GM23338 (cell line): Measurements from ENCODE around the gene SCFD2. TPM values are rescaled to one million over a fixed set of nuclear protein-coding genes. Genes with fewer than 3 reads are reported as not detected.

Experiments
- ATAC-seq: fragments of 200-7000 bp; cut with Tn5 transposase; 3 replicates; pipeline ENCODE4 v1.9.1; 2020
- DNase-seq: peaks from one replicate; pipeline ENCODE4 v3.0.0-alpha.2; 2015; ENCODE audit warnings: low spot score
- H2AFZ ChIP-seq: fragments of 200-600 bp; sonication (generic); 2 replicates; pipeline ENCODE4 v1.8.0; 2016; ENCODE audit warnings: antibody characterized with exemption, mild to moderate bottlenecking, moderate library complexity
- H3F3A ChIP-seq: fragments of 200-600 bp; sonication (generic); replicated peaks from 2 replicates; pipeline ENCODE4 v1.8.0; 2017; ENCODE audit warnings: antibody characterized with exemption, mixed run types, low read depth
- H3K27ac ChIP-seq: fragments of 200-600 bp; sonication (generic); 2 replicates; pipeline ENCODE4 v1.6.1; 2016; ENCODE audit warnings: low read depth
- H3K27me3 ChIP-seq: fragments of 200-600 bp; sonication (generic); 2 replicates; pipeline ENCODE4 v1.8.0; 2016; ENCODE audit warnings: mild to moderate bottlenecking, mixed run types, moderate library complexity; ENCODE audit not compliant: insufficient read depth
- H3K36me3 ChIP-seq: fragments of 200-600 bp; sonication (generic); 2 replicates; pipeline ENCODE4 v1.8.0; 2016; ENCODE audit warnings: mild to moderate bottlenecking; ENCODE audit not compliant: insufficient read depth
- H3K4me1 ChIP-seq: fragments of 200-600 bp; sonication (generic); 2 replicates; pipeline ENCODE4 v1.8.0; 2016; ENCODE audit warnings: mild to moderate bottlenecking, moderate library complexity; ENCODE audit not compliant: insufficient read depth
- H3K4me2 ChIP-seq: fragments of 200-600 bp; sonication (generic); 2 replicates; pipeline ENCODE4 v1.7.1; 2017; ENCODE audit warnings: mixed run types
- H3K4me3 ChIP-seq: fragments of 200-600 bp; sonication (generic); 2 replicates; pipeline ENCODE4 v1.6.1; 2016; ENCODE audit warnings: mixed run types
- H3K79me2 ChIP-seq: fragments of 200-600 bp; sonication (generic); replicated peaks from 2 replicates; pipeline ENCODE4 v1.8.0; 2017; ENCODE audit warnings: mild to moderate bottlenecking; ENCODE audit not compliant: insufficient read depth
- H3K9me2 ChIP-seq: fragments of 200-600 bp; sonication (generic); 2 replicates; pipeline ENCODE4 v1.8.0; 2017; ENCODE audit not compliant: insufficient read depth
- H4K20me1 ChIP-seq: fragments of 200-600 bp; sonication (generic); replicated peaks from 2 replicates; pipeline ENCODE4 v1.8.0; 2017; ENCODE audit warnings: mild to moderate bottlenecking; ENCODE audit not compliant: insufficient read depth
- H3K27ac Mint-ChIP-seq: 2 replicates; pipeline ENCODE4 v1.8.0; 2020; ENCODE audit warnings: inconsistent platforms, mild to moderate bottlenecking, moderate library complexity, mixed read lengths
- H3K27me3 Mint-ChIP-seq: 3 replicates; pipeline ENCODE4 v1.8.0; 2022; ENCODE audit warnings: low read depth, mild to moderate bottlenecking, moderate library complexity, mixed read lengths, inconsistent platforms; ENCODE audit not compliant: insufficient read depth, poor library complexity
- H3K36me3 Mint-ChIP-seq: 3 replicates; pipeline ENCODE4 v1.8.0; 2021; ENCODE audit warnings: low read depth, mild to moderate bottlenecking, inconsistent platforms, moderate library complexity, mixed read lengths
- H3K4me1 Mint-ChIP-seq: 3 replicates; pipeline ENCODE4 v1.8.0; 2020; ENCODE audit warnings: mild to moderate bottlenecking, inconsistent platforms, mixed read lengths
- H3K4me3 Mint-ChIP-seq: 3 replicates; pipeline ENCODE4 v1.8.0; 2021; ENCODE audit warnings: moderate library complexity, mild to moderate bottlenecking, inconsistent platforms, mixed read lengths
- H3K9me3 Mint-ChIP-seq: 3 replicates; pipeline ENCODE4 v1.8.0; 2020; ENCODE audit warnings: moderate library complexity, mild to moderate bottlenecking, inconsistent platforms, mixed read lengths
- CREB1 ChIP-seq: fragments of 250-450 bp; sonication (Bioruptor Pico); IDR thresholded peaks from 2 replicates; pipeline ENCODE4 v1.5.0; 2020; ENCODE audit warnings: low read depth, mild to moderate bottlenecking, moderate library complexity
- CTCF ChIP-seq, 2 experiments: fragments of 200-600 bp in 1 of 2; sonication (generic) in 1 of 2; conservative IDR thresholded peaks; 2 replicates each; pipeline versions ENCODE4 v1.5.1 to v1.6.1; 2016 to 2017; ENCODE audit warnings: antibody characterized with exemption in 2 of 2, low read depth in 2 of 2, mild to moderate bottlenecking in 2 of 2, moderate library complexity in 1 of 2
- ETS1 ChIP-seq: IDR thresholded peaks from 2 replicates; pipeline ENCODE4 v1.6.1; 2016; ENCODE audit warnings: antibody characterized with exemption
- EZH2phosphoT487 ChIP-seq: fragments of 200-600 bp; sonication (generic); IDR thresholded peaks from one replicate; pipeline ENCODE4 v1.8.1; 2018; ENCODE audit warnings: antibody characterized with exemption; ENCODE audit not compliant: unreplicated experiment
- JUNB ChIP-seq: IDR thresholded peaks from one replicate; pipeline ENCODE4 v1.6.1; 2016; ENCODE audit warnings: antibody characterized with exemption; ENCODE audit not compliant: unreplicated experiment
- NANOG ChIP-seq: IDR thresholded peaks from 2 replicates; pipeline ENCODE4 v1.6.1; 2016; ENCODE audit warnings: antibody characterized with exemption, borderline replicate concordance
- POLR2AphosphoS5 ChIP-seq: IDR thresholded peaks from 2 replicates; pipeline ENCODE4 v1.6.1; 2016; ENCODE audit warnings: antibody characterized with exemption, low read depth
- REST ChIP-seq: IDR thresholded peaks from one replicate; pipeline ENCODE4 v1.6.1; 2018; ENCODE audit warnings: antibody characterized with exemption; ENCODE audit not compliant: unreplicated experiment
- STAT1 ChIP-seq: IDR thresholded peaks from one replicate; pipeline ENCODE4 v1.6.1; 2016; ENCODE audit warnings: antibody characterized with exemption; ENCODE audit not compliant: unreplicated experiment
- ZNF114 ChIP-seq: fragments of 250-450 bp; sonication (Bioruptor Pico); IDR thresholded peaks from 2 replicates; pipeline ENCODE4 v1.5.0; 2020; ENCODE audit warnings: mild to moderate bottlenecking, moderate library complexity
- ZNF331 ChIP-seq: fragments of 250-450 bp; sonication (Bioruptor Pico); IDR thresholded peaks from 2 replicates; pipeline ENCODE4 v1.5.0; 2020; ENCODE audit warnings: low read depth, mild to moderate bottlenecking, moderate library complexity
- ZNF462 ChIP-seq: fragments of 250-450 bp; sonication (Bioruptor Pico); IDR thresholded peaks from 2 replicates; pipeline ENCODE4 v1.5.0; 2020; ENCODE audit warnings: mild to moderate bottlenecking, moderate library complexity
- polyA plus RNA-seq: library from polyadenylated mRNA; unstranded; fragments of >200 nt; fragmentation: Nextera tagmentation; extraction: Ambion mirVana; gene quantifications from 2 replicates; pipeline ENCODE4 v1.2.1, GENCODE V29; 2016
- total RNA-seq: library from RNA; depleted of rRNA; stranded (reverse); fragments of >200 nt; shearing (Covaris generic); gene quantifications from 2 replicates; pipeline ENCODE4 v1.2.3, GENCODE V29; 2014

Gene SCFD2
- total and polyA plus RNA-seq, 2 experiments from 2014 or later = 5.7 to 17.5 TPM

- Histone ChIP-seq H3K9me2 (no peaks in the 10 kb centered on the region), H3F3A (no peaks in the 10 kb centered on the region), H2AFZ (no peak overlapping the region), H3K27ac (no peak overlapping the region), H3K79me2 (no peaks in the 10 kb centered on the region), H3K27me3 (no peaks in the 10 kb centered on the region), H3K36me3 (no peaks in the 10 kb centered on the region), H3K4me2 (no peak overlapping the region), H3K4me3 (no peak overlapping the region), H4K20me1 (no peaks in the 10 kb centered on the region), H3K4me1 (no peaks in the 10 kb centered on the region)
- H3K27ac Mint-ChIP-seq = no peak overlapping the region
- DNase-seq = no peak
- ATAC-seq = no peak
- no peak for TF ChIP-seq REST
- no peak for TF ChIP-seq ZNF331 (CRISPR knock-in tag)
- no peak for TF ChIP-seq EZH2phosphoT487
- TF ChIP-seq STAT1 = no peak
- no peak for TF ChIP-seq CTCF (conservative IDR thresholded peaks at IDR 0.05; ENCODE audit: low read depth in 2 of 2)
- TF ChIP-seq POLR2AphosphoS5 = no peak
- TF ChIP-seq NANOG = no peak
- TF ChIP-seq ETS1 = no peak
- TF ChIP-seq ZNF462 (CRISPR knock-in tag) = no peak
- TF ChIP-seq ZNF114 (CRISPR knock-in tag) = no peak
- TF ChIP-seq CREB1 (CRISPR knock-in tag) = no peak
- TF ChIP-seq JUNB = no peak
- H3K4me1 Mint-ChIP-seq = peaks cover 15% of the 10 kb centered on the region
- no peaks in the 10 kb centered on the region for H3K36me3 Mint-ChIP-seq
- H3K27me3 Mint-ChIP-seq = no peaks in the 10 kb centered on the region
- no peak overlapping the region for H3K4me3 Mint-ChIP-seq
- H3K9me3 Mint-ChIP-seq = no peaks in the 10 kb centered on the region
Measured at GRCh38 chr4:52984462-52984881, 381.4 kb downstream of the SCFD2 start.
